GM12801 (cell line): Measurements from ENCODE around the gene PIGX.

Source experiments
- CTCF ChIP-seq: IDR thresholded peaks from one replicate; pipeline ENCODE4 v1.5.1; 2011; ENCODE audit warnings: control low read depth; ENCODE audit not compliant: insufficient read length; ENCODE audit errors: extremely low read depth

Gene PIGX

DNA sequence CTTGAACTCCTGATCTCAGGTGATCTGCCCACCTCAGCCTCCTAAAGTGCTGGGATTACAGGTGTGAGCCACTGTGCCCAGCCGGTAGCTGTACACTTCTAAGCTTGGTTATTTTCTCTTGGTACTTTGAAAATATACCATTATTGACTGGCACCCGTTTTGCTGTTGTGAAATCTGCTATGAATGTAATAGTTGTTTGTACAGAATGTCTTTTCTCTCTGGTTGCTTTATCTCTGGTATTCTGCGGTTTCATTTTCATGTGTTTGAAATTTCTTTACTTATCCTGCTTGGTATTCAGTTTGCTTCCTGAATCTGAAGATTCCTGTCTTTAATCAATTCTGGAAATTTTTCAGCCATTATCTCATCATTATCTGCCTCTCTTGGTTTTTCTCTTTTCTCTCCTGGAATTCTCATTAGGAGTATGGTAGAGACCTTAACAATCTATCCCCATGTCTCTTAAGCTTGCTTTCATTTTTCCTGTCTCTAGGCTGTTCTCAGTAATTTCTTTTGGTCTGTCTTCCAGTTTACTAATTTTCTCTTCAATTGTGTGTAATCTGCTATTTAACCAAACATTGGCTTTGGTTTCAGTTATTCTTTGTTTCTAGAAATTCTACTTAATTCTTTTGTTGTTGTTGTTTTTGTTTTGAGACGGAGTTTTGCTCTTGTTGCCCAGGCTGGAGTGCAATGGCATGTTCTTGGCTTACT is 24.6 kb downstream of the PIGX start:
- TF ChIP-seq CTCF = no peak

GRCh38 chr3:196737655-196738054 is 25.5 kb downstream of the PIGX start:
- no peak for TF ChIP-seq CTCF

GRCh38 chr3:196739671-196740480 is 27.7 kb downstream of the PIGX start, which contains the start of gene PAK2:
Gene PAK2, plus strand, starts transcription at chr3:196739857. Its CDS starts 42,790 bp downstream, at chr3:196782647.
- TF ChIP-seq CTCF = no peak

DNA sequence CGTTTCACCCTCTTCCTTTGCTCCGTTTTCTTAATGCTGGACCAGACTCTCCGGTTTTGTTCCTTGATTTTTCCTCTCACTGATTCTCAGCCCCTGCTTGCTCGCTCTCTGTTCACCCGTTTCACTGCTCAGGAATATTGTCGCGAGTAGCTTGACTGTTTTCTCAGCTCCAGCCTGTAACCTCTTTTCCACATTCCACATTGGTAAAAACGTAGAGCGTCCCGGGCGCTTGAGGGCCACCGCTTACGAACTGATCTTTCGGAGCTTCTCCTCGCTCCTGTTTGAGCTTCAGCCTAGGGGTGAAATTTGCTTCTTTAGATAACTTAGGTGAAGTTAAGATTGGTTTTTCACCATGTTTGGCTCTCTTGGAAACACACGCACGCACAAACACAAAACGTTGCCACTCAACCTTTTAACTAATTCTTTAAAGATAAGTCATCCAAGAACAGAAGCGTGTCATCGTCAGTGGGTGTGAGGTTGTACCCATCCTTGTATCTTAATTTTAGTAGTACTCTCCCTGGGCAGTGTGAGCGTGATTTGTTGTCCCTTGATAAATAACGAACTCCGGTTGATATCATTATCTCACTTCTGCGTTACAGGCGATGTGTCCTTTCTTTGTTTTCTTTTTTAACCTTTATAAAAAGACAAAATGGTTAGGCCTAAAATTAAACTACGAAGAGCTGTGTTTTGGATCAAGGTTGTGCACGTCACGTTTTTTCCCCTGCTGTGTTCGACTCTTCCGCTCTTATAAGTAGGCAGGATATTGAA is 28.5 kb downstream of the PIGX start:
- TF ChIP-seq CTCF = no peak

- no peak for TF ChIP-seq CTCF
These were observed 29.2 kb downstream of the PIGX start for GRCh38 chr3:196741249-196741889.

- no peak for TF ChIP-seq CTCF
These were observed 36.9 kb downstream of the PIGX start for GRCh38 chr3:196749125-196749524.

GRCh38 chr3:196753201-196753600 is 41.0 kb downstream of the PIGX start:
- TF ChIP-seq CTCF = no peak
